ENCODE data around the gene TSEN34.

TSEN34 gene

GRCh38 chr19:54191011-54191810 is at the start of gene TSEN34:
Gene TSEN34, plus strand, starts transcription at chr19:54191308. Its CDS starts 57 bp downstream, at chr19:54191365.
- no peak for DNase-seq (ENCODE audit: low read depth, low spot score)

- no peak for DNase-seq (ENCODE audit: low read depth, low spot score)
Observed at GRCh38 chr19:54141356-54141755, 49.8 kb upstream of the TSEN34 start.

- DNase-seq (ENCODE audit: low read depth, low spot score) = no peak
Observed at GRCh38 chr19:54142166-54142780, 48.8 kb upstream of the TSEN34 start.

GRCh38 chr19:54145541-54146158 is 45.5 kb upstream of the TSEN34 start:
- no peak for DNase-seq (ENCODE audit: low read depth, low spot score)

- DNase-seq (ENCODE audit: low read depth, low spot score) = no peak
Observed at GRCh38 chr19:54147676-54148075, 43.4 kb upstream of the TSEN34 start.

- DNase-seq (ENCODE audit: low read depth, low spot score) = no peak
Observed at GRCh38 chr19:54148158-54148557, 43.0 kb upstream of the TSEN34 start.

GRCh38 chr19:54149021-54149812 is 41.9 kb upstream of the TSEN34 start:
- DNase-seq (ENCODE audit: low read depth, low spot score) = no peak

GRCh38 chr19:54151362-54152035 is 39.6 kb upstream of the TSEN34 start:
- DNase-seq (ENCODE audit: low read depth, low spot score) = no peak

GRCh38 chr19:54152267-54152666 is 38.8 kb upstream of the TSEN34 start:
- DNase-seq (ENCODE audit: low read depth, low spot score) = no peak

GRCh38 chr19:54152878-54153524 is 38.1 kb upstream of the TSEN34 start:
- DNase-seq (ENCODE audit: low read depth, low spot score) = no peak

- no peak for DNase-seq (ENCODE audit: low read depth, low spot score)
Observed at GRCh38 chr19:54153731-54154326, 37.3 kb upstream of the TSEN34 start.

GRCh38 chr19:54154603-54155345 is 36.3 kb upstream of the TSEN34 start:
- DNase-seq (ENCODE audit: low read depth, low spot score) = no peak

- no peak for DNase-seq (ENCODE audit: low read depth, low spot score)
Observed at GRCh38 chr19:54155694-54156093, 35.4 kb upstream of the TSEN34 start.

GRCh38 chr19:54156490-54156889 is 34.6 kb upstream of the TSEN34 start:
- DNase-seq (ENCODE audit: low read depth, low spot score) = no peak

GRCh38 chr19:54156953-54157352 is 34.2 kb upstream of the TSEN34 start:
- DNase-seq (ENCODE audit: low read depth, low spot score) = no peak

GRCh38 chr19:54158812-54159351 is 32.2 kb upstream of the TSEN34 start:
- DNase-seq (ENCODE audit: low read depth, low spot score) = no peak

GRCh38 chr19:54159352-54160181 is 31.5 kb upstream of the TSEN34 start, which contains the start of gene LENG1:
Gene LENG1, minus strand, starts transcription at chr19:54159721. Its CDS starts 26 bp downstream, at chr19:54159695.
- DNase-seq (ENCODE audit: low read depth, low spot score) = peak; percentile 100

- no peak for DNase-seq (ENCODE audit: low read depth, low spot score)
Observed at GRCh38 chr19:54160182-54160811, 30.8 kb upstream of the TSEN34 start.

All from brain pericyte (primary cell).